Measurements from ENCODE around the gene HPDL. TPM values are rescaled to one million over a fixed set of nuclear protein-coding genes. Genes with fewer than 3 reads are reported as not detected.

HPDL gene
- total and polyA plus RNA-seq, 2 of the 8 experiments (the other 6 are each of a cell fraction or from before 2014, with no cell fraction given), result 58.5 to 62.7 TPM

DNA sequence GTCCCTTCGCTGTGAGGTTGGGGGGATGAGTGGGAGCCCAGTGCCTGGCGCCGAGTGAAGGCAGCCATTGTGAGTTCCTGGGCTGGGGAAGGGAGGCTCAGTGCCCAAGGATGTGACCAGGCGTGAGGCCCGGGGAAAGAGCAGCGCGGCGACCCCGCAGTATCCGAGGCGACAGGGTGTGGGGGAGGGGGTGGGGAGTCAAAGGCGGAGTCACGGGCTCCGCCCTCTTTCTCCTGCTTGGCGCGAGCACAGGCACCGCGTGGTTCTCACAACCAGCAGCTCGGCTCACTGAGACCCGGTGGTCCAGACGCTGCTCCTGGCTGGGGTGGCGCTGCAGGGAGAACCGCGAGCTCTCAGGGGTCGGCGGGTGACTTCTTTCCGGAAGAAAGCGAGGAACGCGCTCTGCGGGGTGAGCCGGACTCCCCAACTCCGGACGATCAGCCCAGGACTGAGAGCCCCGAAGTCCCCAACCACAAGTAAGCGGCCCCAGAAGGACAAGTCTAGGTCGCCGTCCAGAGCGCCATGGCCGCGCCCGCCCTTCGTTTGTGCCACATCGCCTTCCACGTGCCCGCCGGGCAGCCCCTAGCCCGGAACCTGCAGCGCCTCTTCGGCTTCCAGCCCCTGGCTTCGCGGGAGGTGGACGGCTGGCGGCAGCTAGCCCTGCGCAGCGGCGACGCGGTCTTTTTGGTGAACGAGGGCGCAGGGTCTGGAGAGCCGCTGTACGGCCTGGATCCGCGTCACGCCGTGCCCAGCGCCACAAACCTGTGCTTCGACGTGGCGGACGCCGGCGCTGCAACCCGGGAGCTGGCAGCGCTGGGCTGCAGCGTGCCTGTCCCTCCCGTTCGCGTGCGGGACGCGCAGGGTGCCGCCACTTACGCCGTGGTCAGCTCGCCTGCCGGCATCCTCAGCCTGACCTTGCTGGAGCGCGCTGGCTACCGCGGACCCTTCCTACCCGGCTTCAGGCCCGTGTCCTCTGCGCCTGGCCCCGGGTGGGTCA lies at the start of gene HPDL (continued):
- TF ChIP-seq, protein P1, sequence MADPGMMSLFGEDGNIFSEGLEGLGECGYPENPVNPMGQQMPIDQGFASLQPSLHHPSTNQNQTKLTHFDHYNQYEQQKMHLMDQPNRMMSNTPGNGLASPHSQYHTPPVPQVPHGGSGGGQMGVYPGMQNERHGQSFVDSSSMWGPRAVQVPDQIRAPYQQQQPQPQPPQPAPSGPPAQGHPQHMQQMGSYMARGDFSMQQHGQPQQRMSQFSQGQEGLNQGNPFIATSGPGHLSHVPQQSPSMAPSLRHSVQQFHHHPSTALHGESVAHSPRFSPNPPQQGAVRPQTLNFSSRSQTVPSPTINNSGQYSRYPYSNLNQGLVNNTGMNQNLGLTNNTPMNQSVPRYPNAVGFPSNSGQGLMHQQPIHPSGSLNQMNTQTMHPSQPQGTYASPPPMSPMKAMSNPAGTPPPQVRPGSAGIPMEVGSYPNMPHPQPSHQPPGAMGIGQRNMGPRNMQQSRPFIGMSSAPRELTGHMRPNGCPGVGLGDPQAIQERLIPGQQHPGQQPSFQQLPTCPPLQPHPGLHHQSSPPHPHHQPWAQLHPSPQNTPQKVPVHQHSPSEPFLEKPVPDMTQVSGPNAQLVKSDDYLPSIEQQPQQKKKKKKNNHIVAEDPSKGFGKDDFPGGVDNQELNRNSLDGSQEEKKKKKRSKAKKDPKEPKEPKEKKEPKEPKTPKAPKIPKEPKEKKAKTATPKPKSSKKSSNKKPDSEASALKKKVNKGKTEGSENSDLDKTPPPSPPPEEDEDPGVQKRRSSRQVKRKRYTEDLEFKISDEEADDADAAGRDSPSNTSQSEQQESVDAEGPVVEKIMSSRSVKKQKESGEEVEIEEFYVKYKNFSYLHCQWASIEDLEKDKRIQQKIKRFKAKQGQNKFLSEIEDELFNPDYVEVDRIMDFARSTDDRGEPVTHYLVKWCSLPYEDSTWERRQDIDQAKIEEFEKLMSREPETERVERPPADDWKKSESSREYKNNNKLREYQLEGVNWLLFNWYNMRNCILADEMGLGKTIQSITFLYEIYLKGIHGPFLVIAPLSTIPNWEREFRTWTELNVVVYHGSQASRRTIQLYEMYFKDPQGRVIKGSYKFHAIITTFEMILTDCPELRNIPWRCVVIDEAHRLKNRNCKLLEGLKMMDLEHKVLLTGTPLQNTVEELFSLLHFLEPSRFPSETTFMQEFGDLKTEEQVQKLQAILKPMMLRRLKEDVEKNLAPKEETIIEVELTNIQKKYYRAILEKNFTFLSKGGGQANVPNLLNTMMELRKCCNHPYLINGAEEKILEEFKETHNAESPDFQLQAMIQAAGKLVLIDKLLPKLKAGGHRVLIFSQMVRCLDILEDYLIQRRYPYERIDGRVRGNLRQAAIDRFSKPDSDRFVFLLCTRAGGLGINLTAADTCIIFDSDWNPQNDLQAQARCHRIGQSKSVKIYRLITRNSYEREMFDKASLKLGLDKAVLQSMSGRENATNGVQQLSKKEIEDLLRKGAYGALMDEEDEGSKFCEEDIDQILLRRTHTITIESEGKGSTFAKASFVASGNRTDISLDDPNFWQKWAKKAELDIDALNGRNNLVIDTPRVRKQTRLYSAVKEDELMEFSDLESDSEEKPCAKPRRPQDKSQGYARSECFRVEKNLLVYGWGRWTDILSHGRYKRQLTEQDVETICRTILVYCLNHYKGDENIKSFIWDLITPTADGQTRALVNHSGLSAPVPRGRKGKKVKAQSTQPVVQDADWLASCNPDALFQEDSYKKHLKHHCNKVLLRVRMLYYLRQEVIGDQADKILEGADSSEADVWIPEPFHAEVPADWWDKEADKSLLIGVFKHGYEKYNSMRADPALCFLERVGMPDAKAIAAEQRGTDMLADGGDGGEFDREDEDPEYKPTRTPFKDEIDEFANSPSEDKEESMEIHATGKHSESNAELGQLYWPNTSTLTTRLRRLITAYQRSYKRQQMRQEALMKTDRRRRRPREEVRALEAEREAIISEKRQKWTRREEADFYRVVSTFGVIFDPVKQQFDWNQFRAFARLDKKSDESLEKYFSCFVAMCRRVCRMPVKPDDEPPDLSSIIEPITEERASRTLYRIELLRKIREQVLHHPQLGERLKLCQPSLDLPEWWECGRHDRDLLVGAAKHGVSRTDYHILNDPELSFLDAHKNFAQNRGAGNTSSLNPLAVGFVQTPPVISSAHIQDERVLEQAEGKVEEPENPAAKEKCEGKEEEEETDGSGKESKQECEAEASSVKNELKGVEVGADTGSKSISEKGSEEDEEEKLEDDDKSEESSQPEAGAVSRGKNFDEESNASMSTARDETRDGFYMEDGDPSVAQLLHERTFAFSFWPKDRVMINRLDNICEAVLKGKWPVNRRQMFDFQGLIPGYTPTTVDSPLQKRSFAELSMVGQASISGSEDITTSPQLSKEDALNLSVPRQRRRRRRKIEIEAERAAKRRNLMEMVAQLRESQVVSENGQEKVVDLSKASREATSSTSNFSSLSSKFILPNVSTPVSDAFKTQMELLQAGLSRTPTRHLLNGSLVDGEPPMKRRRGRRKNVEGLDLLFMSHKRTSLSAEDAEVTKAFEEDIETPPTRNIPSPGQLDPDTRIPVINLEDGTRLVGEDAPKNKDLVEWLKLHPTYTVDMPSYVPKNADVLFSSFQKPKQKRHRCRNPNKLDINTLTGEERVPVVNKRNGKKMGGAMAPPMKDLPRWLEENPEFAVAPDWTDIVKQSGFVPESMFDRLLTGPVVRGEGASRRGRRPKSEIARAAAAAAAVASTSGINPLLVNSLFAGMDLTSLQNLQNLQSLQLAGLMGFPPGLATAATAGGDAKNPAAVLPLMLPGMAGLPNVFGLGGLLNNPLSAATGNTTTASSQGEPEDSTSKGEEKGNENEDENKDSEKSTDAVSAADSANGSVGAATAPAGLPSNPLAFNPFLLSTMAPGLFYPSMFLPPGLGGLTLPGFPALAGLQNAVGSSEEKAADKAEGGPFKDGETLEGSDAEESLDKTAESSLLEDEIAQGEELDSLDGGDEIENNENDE (IDR thresholded peaks at IDR 0.05; ENCODE audit: insufficient replicate concordance, low read length), result no peak
- TF ChIP-seq, protein P2, sequence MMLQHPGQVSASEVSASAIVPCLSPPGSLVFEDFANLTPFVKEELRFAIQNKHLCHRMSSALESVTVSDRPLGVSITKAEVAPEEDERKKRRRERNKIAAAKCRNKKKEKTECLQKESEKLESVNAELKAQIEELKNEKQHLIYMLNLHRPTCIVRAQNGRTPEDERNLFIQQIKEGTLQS (IDR thresholded peaks at IDR 0.05; ENCODE audit: insufficient read depth, low read depth, low read length), result no peak
- no peak for TF ChIP-seq HDAC6 (IDR thresholded peaks at IDR 0.05; ENCODE audit: low read depth, low read length)
- TF ChIP-seq PHF8 (conservative IDR thresholded peaks at IDR 0.05; ENCODE audit: low read depth, low read length), result peak; percentile 80
- TF ChIP-seq, protein P3, sequence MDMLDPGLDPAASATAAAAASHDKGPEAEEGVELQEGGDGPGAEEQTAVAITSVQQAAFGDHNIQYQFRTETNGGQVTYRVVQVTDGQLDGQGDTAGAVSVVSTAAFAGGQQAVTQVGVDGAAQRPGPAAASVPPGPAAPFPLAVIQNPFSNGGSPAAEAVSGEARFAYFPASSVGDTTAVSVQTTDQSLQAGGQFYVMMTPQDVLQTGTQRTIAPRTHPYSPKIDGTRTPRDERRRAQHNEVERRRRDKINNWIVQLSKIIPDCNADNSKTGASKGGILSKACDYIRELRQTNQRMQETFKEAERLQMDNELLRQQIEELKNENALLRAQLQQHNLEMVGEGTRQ (IDR thresholded peaks at IDR 0.05; ENCODE audit: low read length), result peak; percentile 59
- peak; percentile 17; the same call in 1 of the 2 replicates for TF ChIP-seq KDM1A (IDR thresholded peaks at IDR 0.05; ENCODE audit: borderline replicate concordance, low read length)
- no peak for TF ChIP-seq JUN (IDR thresholded peaks at IDR 0.05; ENCODE audit: low read depth, low read length)

Measured in H1 (cell line).